ENCODE data around the gene MMS19.

MMS19 gene

GRCh38 chr10:97462309-97462708 is 35.9 kb downstream of the MMS19 start:
- no peak for DNase-seq (ENCODE audit: low read depth)

GRCh38 chr10:97459933-97460332 is 38.3 kb downstream of the MMS19 start:
- no peak for DNase-seq (ENCODE audit: low read depth)

GRCh38 chr10:97459111-97459510 is 39.1 kb downstream of the MMS19 start:
- no peak for DNase-seq (ENCODE audit: low read depth)

GRCh38 chr10:97456686-97457065 is 41.5 kb downstream of the MMS19 start:
- DNase-seq (ENCODE audit: low read depth) = no peak

GRCh38 chr10:97456034-97456685 is 42.1 kb downstream of the MMS19 start:
- no peak for DNase-seq (ENCODE audit: low read depth)

- DNase-seq (ENCODE audit: low read depth) = no peak
These were observed 43.7 kb downstream of the MMS19 start for GRCh38 chr10:97454330-97455036.

- no peak for DNase-seq (ENCODE audit: low read depth)
These were observed 45.9 kb downstream of the MMS19 start for GRCh38 chr10:97452352-97452751.

GRCh38 chr10:97451605-97452004 is 46.6 kb downstream of the MMS19 start:
- DNase-seq (ENCODE audit: low read depth) = no peak

- DNase-seq (ENCODE audit: low read depth) = no peak
These were observed 47.4 kb downstream of the MMS19 start for GRCh38 chr10:97450828-97451227.

- peak; percentile 87 for DNase-seq (ENCODE audit: low read depth)
These were observed 52.2 kb downstream of the MMS19 start, which contains the start of the genes EXOSC1 and ZDHHC16 for GRCh38 chr10:97445722-97446639. Gene EXOSC1 (minus strand): TSS chr10:97446006. CDS start chr10:97445985, 21 bp downstream. Gene ZDHHC16 (plus strand): TSS chr10:97446175. CDS start chr10:97451676, 5,501 bp downstream.

- no peak for DNase-seq (ENCODE audit: low read depth)
These were observed 52.9 kb downstream of the MMS19 start for GRCh38 chr10:97445357-97445721.

GRCh38 chr10:97444212-97444611 is 54.0 kb downstream of the MMS19 start:
- no peak for DNase-seq (ENCODE audit: low read depth)

GRCh38 chr10:97442277-97442676 is 55.9 kb downstream of the MMS19 start:
- no peak for DNase-seq (ENCODE audit: low read depth)

GRCh38 chr10:97435211-97435610 is 63.0 kb downstream of the MMS19 start:
- no peak for DNase-seq (ENCODE audit: low read depth)

GRCh38 chr10:97434557-97434956 is 63.7 kb downstream of the MMS19 start:
- no peak for DNase-seq (ENCODE audit: low read depth)

GRCh38 chr10:97434055-97434454 is 64.2 kb downstream of the MMS19 start:
- DNase-seq (ENCODE audit: low read depth) = no peak

- peak; percentile 38 for DNase-seq (ENCODE audit: low read depth)
These were observed 69.6 kb downstream of the MMS19 start for GRCh38 chr10:97428572-97428981.

GRCh38 chr10:97427571-97428179 is 70.5 kb downstream of the MMS19 start:
- DNase-seq (ENCODE audit: low read depth) = peak; percentile 29

GRCh38 chr10:97426776-97427570 is 71.2 kb downstream of the MMS19 start:
- DNase-seq (ENCODE audit: low read depth) = no peak

- DNase-seq (ENCODE audit: low read depth) = peak; percentile 93
These were observed 72.1 kb downstream of the MMS19 start, which contains the start of gene PGAM1 for GRCh38 chr10:97425964-97426775. Gene PGAM1 (plus strand): TSS chr10:97426191. CDS start chr10:97426308, 117 bp downstream.
